ENCODE measurements around the gene ZNF132.
"Not testable (repeated sequence)": the region's sequence is repeated elsewhere in the genome, so short reads cannot be mapped to it uniquely, and the experiment has no call there.

The ZNF132 gene

GRCh38 chr19:58453743-58454142 is 13.8 kb upstream of the ZNF132 start:
- no peak overlapping the region for H3K4me2 ChIP-seq (ENCODE audit: low read length)
- H3K79me2 ChIP-seq (ENCODE audit: low read length), result peaks cover 4% of the 10 kb centered on the region; the same call in 1 of the 2 replicates
- peaks cover 10% of the 10 kb centered on the region for H3K9me3 ChIP-seq (ENCODE audit: insufficient read depth, low read length)
- no peak overlapping the region for H3K27ac ChIP-seq (ENCODE audit: low read length)
- H4K20me1 ChIP-seq (ENCODE audit: insufficient read depth, low read length), result no peaks in the 10 kb centered on the region
- H3K36me3 ChIP-seq (replicated peaks; ENCODE audit: low read depth, low read length), result peaks cover 15% of the 10 kb centered on the region
- H3K4me1 ChIP-seq (ENCODE audit: low read length), result peaks cover 8% of the 10 kb centered on the region
- no peak overlapping the region for H3K9ac ChIP-seq (ENCODE audit: low read length)
- TF ChIP-seq CTCF (IDR thresholded peaks at IDR 0.05; ENCODE audit: low read depth, low read length), result no peak
- no peak for TF ChIP-seq EZH2phosphoT487 (IDR thresholded peaks at IDR 0.05; ENCODE audit: low read depth)
- H3K4me3 ChIP-seq (ENCODE audit: low read length), result no peak overlapping the region
- H2AFZ ChIP-seq (ENCODE audit: low read depth, low read length), result no peak overlapping the region
- peaks cover 9% of the 10 kb centered on the region; the same call in 1 of the 2 replicates for H3K27me3 ChIP-seq (ENCODE audit: low read depth, low read length)

GRCh38 chr19:58451358-58452101 is 11.6 kb upstream of the ZNF132 start, which contains the start of gene ZNF324B:
ZNF324B (plus strand) TSS chr19:58451622; CDS start chr19:58453702, 2,080 bp downstream.
- H3K36me3 ChIP-seq (replicated peaks; ENCODE audit: low read depth, low read length), result peaks cover 7% of the 10 kb centered on the region
- no peak for TF ChIP-seq EZH2phosphoT487 (IDR thresholded peaks at IDR 0.05; ENCODE audit: low read depth)
- TF ChIP-seq CTCF (IDR thresholded peaks at IDR 0.05; ENCODE audit: low read depth, low read length), result no peak
- H3K27me3 ChIP-seq (ENCODE audit: low read depth, low read length), result peaks cover 9% of the 10 kb centered on the region; the same call in 1 of the 2 replicates
- peaks cover 4% of the 10 kb centered on the region; the same call in 1 of the 2 replicates for H3K79me2 ChIP-seq (ENCODE audit: low read length)
- H3K27ac ChIP-seq (ENCODE audit: low read length), result no peak within 1 kb of the TSS
- peaks cover 13% of the 10 kb centered on the region for H3K9me3 ChIP-seq (ENCODE audit: insufficient read depth, low read length)
- peaks cover 8% of the 10 kb centered on the region for H3K4me1 ChIP-seq (ENCODE audit: low read length)
- H3K9ac ChIP-seq (ENCODE audit: low read length), result peak within 1 kb of the TSS; percentile 70
- H3K4me2 ChIP-seq (ENCODE audit: low read length), result peak within 1 kb of the TSS; percentile 83
- peak within 1 kb of the TSS; percentile 86 for H3K4me3 ChIP-seq (ENCODE audit: low read length)
- peak within 1 kb of the TSS; percentile 79 for H2AFZ ChIP-seq (ENCODE audit: low read depth, low read length)
- H4K20me1 ChIP-seq (ENCODE audit: insufficient read depth, low read length), result no peaks in the 10 kb centered on the region

- Histone ChIP-seq H3K9ac (ENCODE audit: low read length) (peak overlapping the region; percentile 14; the same call in 1 of the 2 replicates), H3K27me3 (ENCODE audit: low read depth, low read length) (peaks cover 9% of the 10 kb centered on the region; the same call in 1 of the 2 replicates), H3K9me3 (ENCODE audit: insufficient read depth, low read length) (peaks cover 13% of the 10 kb centered on the region), H4K20me1 (ENCODE audit: insufficient read depth, low read length) (no peaks in the 10 kb centered on the region), H3K4me3 (ENCODE audit: low read length) (peak overlapping the region; percentile 86), H3K4me1 (ENCODE audit: low read length) (peaks cover 8% of the 10 kb centered on the region), H3K36me3 (replicated peaks; ENCODE audit: low read depth, low read length) (peaks cover 3% of the 10 kb centered on the region), H2AFZ (ENCODE audit: low read depth, low read length) (peak overlapping the region; percentile 79), H3K4me2 (ENCODE audit: low read length) (peak overlapping the region; percentile 83), H3K79me2 (ENCODE audit: low read length) (peaks cover 4% of the 10 kb centered on the region; the same call in 1 of the 2 replicates), H3K27ac (ENCODE audit: low read length) (no peak overlapping the region)
- TF ChIP-seq EZH2phosphoT487 (IDR thresholded peaks at IDR 0.05; ENCODE audit: low read depth) (no peak), CTCF (IDR thresholded peaks at IDR 0.05; ENCODE audit: low read depth, low read length) (no peak)
These were observed 11.0 kb upstream of the ZNF132 start for GRCh38 chr19:58450856-58451357.

- peaks cover 13% of the 10 kb centered on the region for H3K9me3 ChIP-seq (ENCODE audit: insufficient read depth, low read length)
- not testable (repeated sequence) for H2AFZ ChIP-seq (ENCODE audit: low read depth, low read length); H3K27ac ChIP-seq (ENCODE audit: low read length); H3K9ac ChIP-seq (ENCODE audit: low read length); H3K36me3 ChIP-seq (replicated peaks; ENCODE audit: low read depth, low read length); H3K4me2 ChIP-seq (ENCODE audit: low read length); H3K27me3 ChIP-seq (ENCODE audit: low read depth, low read length); H3K4me1 ChIP-seq (ENCODE audit: low read length); H3K4me3 ChIP-seq (ENCODE audit: low read length); H4K20me1 ChIP-seq (ENCODE audit: insufficient read depth, low read length); H3K79me2 ChIP-seq (ENCODE audit: low read length)
These were observed 10.0 kb upstream of the ZNF132 start for GRCh38 chr19:58449980-58450379.

GRCh38 chr19:58448860-58449259 is 8.9 kb upstream of the ZNF132 start:
- not testable (repeated sequence) for H4K20me1 ChIP-seq (ENCODE audit: insufficient read depth, low read length); H3K4me1 ChIP-seq (ENCODE audit: low read length)
- H3K9me3 ChIP-seq (ENCODE audit: insufficient read depth, low read length), result peaks cover 13% of the 10 kb centered on the region

GRCh38 chr19:58442986-58443385 is 3.0 kb upstream of the ZNF132 start:
- H3K9ac ChIP-seq (ENCODE audit: low read length); H3K9me3 ChIP-seq (ENCODE audit: insufficient read depth, low read length); H3K36me3 ChIP-seq (replicated peaks; ENCODE audit: low read depth, low read length); H3K4me2 ChIP-seq (ENCODE audit: low read length); H3K79me2 ChIP-seq (ENCODE audit: low read length); H4K20me1 ChIP-seq (ENCODE audit: insufficient read depth, low read length); H3K27ac ChIP-seq (ENCODE audit: low read length); H2AFZ ChIP-seq (ENCODE audit: low read depth, low read length); H3K4me3 ChIP-seq (ENCODE audit: low read length); H3K27me3 ChIP-seq (ENCODE audit: low read depth, low read length); H3K4me1 ChIP-seq (ENCODE audit: low read length): not testable (repeated sequence)

More at GRCh38 chr19:58448860-58449259, 8.9 kb upstream of the ZNF132 start:
- not testable (repeated sequence) for H3K4me2 ChIP-seq (ENCODE audit: low read length); H3K36me3 ChIP-seq (replicated peaks; ENCODE audit: low read depth, low read length); H3K9ac ChIP-seq (ENCODE audit: low read length); H3K27ac ChIP-seq (ENCODE audit: low read length); H3K27me3 ChIP-seq (ENCODE audit: low read depth, low read length); H3K4me3 ChIP-seq (ENCODE audit: low read length); H3K79me2 ChIP-seq (ENCODE audit: low read length); H2AFZ ChIP-seq (ENCODE audit: low read depth, low read length)

Data from OCI-LY3 (cell line).